ENCODE results near the gene TNRC6B. TPM values are rescaled to one million over a fixed set of nuclear protein-coding genes. Genes with fewer than 3 reads are reported as not detected.

TNRC6B gene
- total RNA-seq, 1 donor: 26.4 TPM

DNA sequence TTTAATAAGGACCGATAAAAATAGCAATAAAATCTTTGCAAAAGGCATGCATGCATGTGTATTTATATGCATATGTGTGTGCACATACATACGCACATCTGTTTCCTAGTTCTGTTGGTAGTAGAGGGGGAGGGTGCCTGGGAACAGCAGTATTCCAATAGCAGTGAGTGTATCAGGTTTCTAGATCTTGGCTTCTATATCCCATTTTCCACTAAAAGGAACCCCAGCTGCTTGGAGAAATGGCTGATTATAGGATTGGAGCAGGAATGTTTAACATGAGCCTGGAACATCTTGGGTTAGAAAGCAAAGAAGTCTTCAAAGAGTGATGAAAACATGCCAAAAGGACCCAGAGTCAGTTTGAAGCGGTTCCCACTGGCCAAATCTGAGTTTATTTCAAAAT is 21.0 kb downstream of the TNRC6B start:
- TF ChIP-seq, protein P1, sequence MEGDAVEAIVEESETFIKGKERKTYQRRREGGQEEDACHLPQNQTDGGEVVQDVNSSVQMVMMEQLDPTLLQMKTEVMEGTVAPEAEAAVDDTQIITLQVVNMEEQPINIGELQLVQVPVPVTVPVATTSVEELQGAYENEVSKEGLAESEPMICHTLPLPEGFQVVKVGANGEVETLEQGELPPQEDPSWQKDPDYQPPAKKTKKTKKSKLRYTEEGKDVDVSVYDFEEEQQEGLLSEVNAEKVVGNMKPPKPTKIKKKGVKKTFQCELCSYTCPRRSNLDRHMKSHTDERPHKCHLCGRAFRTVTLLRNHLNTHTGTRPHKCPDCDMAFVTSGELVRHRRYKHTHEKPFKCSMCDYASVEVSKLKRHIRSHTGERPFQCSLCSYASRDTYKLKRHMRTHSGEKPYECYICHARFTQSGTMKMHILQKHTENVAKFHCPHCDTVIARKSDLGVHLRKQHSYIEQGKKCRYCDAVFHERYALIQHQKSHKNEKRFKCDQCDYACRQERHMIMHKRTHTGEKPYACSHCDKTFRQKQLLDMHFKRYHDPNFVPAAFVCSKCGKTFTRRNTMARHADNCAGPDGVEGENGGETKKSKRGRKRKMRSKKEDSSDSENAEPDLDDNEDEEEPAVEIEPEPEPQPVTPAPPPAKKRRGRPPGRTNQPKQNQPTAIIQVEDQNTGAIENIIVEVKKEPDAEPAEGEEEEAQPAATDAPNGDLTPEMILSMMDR (IDR thresholded peaks at IDR 0.05; ENCODE audit: extremely low read depth, low read depth, low read length): no peak
- H4K20me1 ChIP-seq (ENCODE audit: insufficient read depth, low read length): peaks cover 70% of the 10 kb centered on the region

DNA sequence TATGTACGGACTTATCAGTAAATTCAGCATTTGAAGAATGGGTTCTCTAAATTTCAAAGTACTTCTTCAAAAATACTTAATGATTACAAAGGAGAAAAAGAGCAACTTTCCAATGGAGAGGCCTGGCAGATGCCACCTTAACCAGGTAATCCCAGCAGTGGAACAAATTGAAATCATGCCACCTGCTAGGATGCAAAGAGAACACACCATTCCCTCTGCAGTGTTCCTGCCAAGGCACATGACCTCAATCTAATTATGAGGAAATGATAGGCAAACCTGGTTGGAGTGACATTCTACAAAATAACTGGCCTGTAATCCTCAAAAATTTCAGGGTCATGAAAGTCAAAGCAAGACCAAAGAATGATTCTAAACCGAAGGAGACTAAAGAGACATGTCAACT is 21.5 kb downstream of the TNRC6B start:
- H3K4me3 ChIP-seq (ENCODE audit: insufficient read depth, low read length): no peak overlapping the region
- no peaks in the 10 kb centered on the region for H3K36me3 ChIP-seq (ENCODE audit: insufficient read depth, low read length)
- no peaks in the 10 kb centered on the region for H3K9me3 ChIP-seq (ENCODE audit: low read depth, low read length)
- no peak for DNase-seq (ENCODE audit: insufficient read length, low spot score, missing footprints)
- TF ChIP-seq, protein P1 (IDR thresholded peaks at IDR 0.05; ENCODE audit: extremely low read depth, low read depth, low read length): no peak
- no peaks in the 10 kb centered on the region for H3K27me3 ChIP-seq (ENCODE audit: insufficient read depth, low read length)
- H3K79me2 ChIP-seq (ENCODE audit: insufficient read depth, low read length): peaks cover 86% of the 10 kb centered on the region
- H2AFZ ChIP-seq (ENCODE audit: low read length): no peak overlapping the region
- H4K20me1 ChIP-seq (ENCODE audit: insufficient read depth, low read length): peaks cover 70% of the 10 kb centered on the region
- no peak overlapping the region for H3K4me2 ChIP-seq (ENCODE audit: insufficient read depth, low read length)
- H3K27ac ChIP-seq (ENCODE audit: low read depth, low read length): no peak overlapping the region
- H3K4me1 ChIP-seq (ENCODE audit: insufficient read depth, low read length): peaks cover 28% of the 10 kb centered on the region

More for the DNA sequence above, 21.0 kb downstream of the TNRC6B start:
- no peak overlapping the region for H2AFZ ChIP-seq (ENCODE audit: low read length)
- no peaks in the 10 kb centered on the region for H3K9me3 ChIP-seq (ENCODE audit: low read depth, low read length)
- no peaks in the 10 kb centered on the region for H3K27me3 ChIP-seq (ENCODE audit: insufficient read depth, low read length)
- peaks cover 91% of the 10 kb centered on the region for H3K79me2 ChIP-seq (ENCODE audit: insufficient read depth, low read length)
- DNase-seq (ENCODE audit: insufficient read length, low spot score, missing footprints): no peak
- no peaks in the 10 kb centered on the region for H3K36me3 ChIP-seq (ENCODE audit: insufficient read depth, low read length)
- H3K4me1 ChIP-seq (ENCODE audit: insufficient read depth, low read length): peaks cover 23% of the 10 kb centered on the region
- no peak overlapping the region for H3K4me2 ChIP-seq (ENCODE audit: insufficient read depth, low read length)
- H3K27ac ChIP-seq (ENCODE audit: low read depth, low read length): no peak overlapping the region
- H3K4me3 ChIP-seq (ENCODE audit: insufficient read depth, low read length): no peak overlapping the region

DNA sequence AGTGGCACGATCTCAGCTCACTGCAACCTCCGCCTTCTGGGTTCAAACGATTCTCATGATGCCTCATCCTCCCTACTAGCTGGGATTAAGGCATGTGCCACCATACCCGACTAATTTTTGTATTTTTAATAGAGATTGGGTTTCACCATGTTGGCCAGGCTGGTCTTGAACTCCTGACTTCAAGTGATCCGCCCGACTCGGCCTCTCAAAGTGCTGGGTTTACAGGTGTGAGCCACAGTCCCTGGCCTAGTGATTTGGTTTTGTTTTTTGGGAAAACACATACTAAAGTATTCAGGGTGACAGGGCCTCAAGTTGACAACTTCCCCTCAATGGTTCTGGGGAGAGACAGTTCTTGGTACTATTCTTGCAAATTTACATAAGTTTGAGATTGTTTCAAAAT is 22.1 kb downstream of the TNRC6B start:
- no peak overlapping the region for H2AFZ ChIP-seq (ENCODE audit: low read length)
- peaks cover 86% of the 10 kb centered on the region for H3K79me2 ChIP-seq (ENCODE audit: insufficient read depth, low read length)
- H3K4me2 ChIP-seq (ENCODE audit: insufficient read depth, low read length): no peak overlapping the region
- no peak for DNase-seq (ENCODE audit: insufficient read length, low spot score, missing footprints)
- H3K27me3 ChIP-seq (ENCODE audit: insufficient read depth, low read length): no peaks in the 10 kb centered on the region
- no peak overlapping the region for H3K27ac ChIP-seq (ENCODE audit: low read depth, low read length)
- H3K4me3 ChIP-seq (ENCODE audit: insufficient read depth, low read length): no peak overlapping the region
- TF ChIP-seq, protein P1 (IDR thresholded peaks at IDR 0.05; ENCODE audit: extremely low read depth, low read depth, low read length): no peak
- H3K36me3 ChIP-seq (ENCODE audit: insufficient read depth, low read length): no peaks in the 10 kb centered on the region
- no peaks in the 10 kb centered on the region for H3K9me3 ChIP-seq (ENCODE audit: low read depth, low read length)
- H3K4me1 ChIP-seq (ENCODE audit: insufficient read depth, low read length): peaks cover 33% of the 10 kb centered on the region
- H4K20me1 ChIP-seq (ENCODE audit: insufficient read depth, low read length): peaks cover 70% of the 10 kb centered on the region

- H3K9me3 ChIP-seq (ENCODE audit: low read depth, low read length): no peaks in the 10 kb centered on the region
- no peak overlapping the region for H2AFZ ChIP-seq (ENCODE audit: low read length)
- no peak overlapping the region for H3K27ac ChIP-seq (ENCODE audit: low read depth, low read length)
- H3K27me3 ChIP-seq (ENCODE audit: insufficient read depth, low read length): no peaks in the 10 kb centered on the region
- DNase-seq (ENCODE audit: insufficient read length, low spot score, missing footprints): no peak
- H4K20me1 ChIP-seq (ENCODE audit: insufficient read depth, low read length): peaks cover 72% of the 10 kb centered on the region
- no peaks in the 10 kb centered on the region for H3K36me3 ChIP-seq (ENCODE audit: insufficient read depth, low read length)
- no peak overlapping the region for H3K4me3 ChIP-seq (ENCODE audit: insufficient read depth, low read length)
- TF ChIP-seq, protein P1 (IDR thresholded peaks at IDR 0.05; ENCODE audit: extremely low read depth, low read depth, low read length): no peak
- peaks cover 84% of the 10 kb centered on the region for H3K79me2 ChIP-seq (ENCODE audit: insufficient read depth, low read length)
- no peak overlapping the region for H3K4me2 ChIP-seq (ENCODE audit: insufficient read depth, low read length)
- peaks cover 32% of the 10 kb centered on the region for H3K4me1 ChIP-seq (ENCODE audit: insufficient read depth, low read length)
Observed at GRCh38 chr22:40200795-40201530, 23.2 kb downstream of the TNRC6B start.
